Bladder microvascular endothelial cell (primary cell): Measurements from ENCODE around the gene SNN. TPM values are rescaled to one million over a fixed set of nuclear protein-coding genes. Genes with fewer than 3 reads are reported as not detected.

Experiments used
- total RNA-seq: library from RNA; depleted of rRNA; stranded (reverse); fragments of >200 nt; gene quantifications from 2 replicates; pipeline ENCODE4 v1.2.3, GENCODE V29; 2014

SNN gene
- 29.6 and 50.0 TPM in 2 replicates for total RNA-seq

DNA sequence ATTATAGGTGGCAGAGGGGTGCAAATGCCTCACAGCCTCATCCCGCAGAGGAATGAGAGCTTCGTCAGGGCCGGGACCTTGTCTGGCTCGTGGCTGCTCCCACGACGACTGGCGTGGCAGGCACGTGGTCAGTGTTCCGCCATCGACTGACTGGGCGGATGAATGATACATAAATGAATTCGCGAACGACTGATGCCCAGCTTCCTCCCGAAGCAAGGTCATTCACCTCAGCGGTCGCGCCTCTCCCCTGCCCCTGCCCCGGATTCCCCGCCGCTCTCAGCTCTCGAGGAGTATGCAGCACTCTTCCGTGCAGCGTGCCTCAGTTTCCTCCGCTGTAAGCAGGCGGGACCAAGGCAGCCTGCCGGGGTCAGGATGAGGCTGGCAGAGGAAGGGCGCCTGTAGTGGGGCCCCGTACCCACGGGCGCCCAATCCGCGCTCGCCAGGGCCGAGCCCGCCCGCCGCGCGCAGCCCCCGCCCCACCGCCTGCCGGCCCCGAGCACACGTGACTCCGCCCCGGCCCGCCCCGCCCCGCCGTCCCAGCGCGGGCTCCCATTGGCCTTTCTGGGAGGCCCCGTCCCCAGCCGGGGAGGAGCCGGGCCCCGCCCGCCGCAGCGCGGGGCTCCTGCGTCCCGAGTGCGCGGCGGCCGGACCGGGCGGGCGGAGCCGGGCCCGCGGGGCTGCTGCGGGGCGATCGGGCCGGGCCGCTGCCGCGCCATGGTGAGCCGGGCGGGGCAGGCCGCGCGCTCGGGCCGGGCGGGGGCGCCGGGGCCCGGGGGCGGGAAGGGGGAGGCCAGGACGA is at the start of gene SNN:
Gene SNN, plus strand, starts transcription at position 632 of the 799 bp plus-strand sequence. CDS start 7,605 bp downstream, outside the sequence.

Other genes with a start within 250 kb of the SNN start
- 0.81 and 3.1 TPM in 2 replicates for gene LITAF, start 81.5 kb upstream of the SNN start, total RNA-seq
- 25.1 and 34.6 TPM in 2 replicates for gene TXNDC11, start 74.4 kb downstream of the SNN start, total RNA-seq
- 26.4 and 101 TPM in 2 replicates for gene ZC3H7A, start 128.8 kb downstream of the SNN start, total RNA-seq
- 28.5 and 51.0 TPM in 2 replicates for gene RSL1D1, start 183.1 kb downstream of the SNN start, total RNA-seq
- 35.8 and 87.2 TPM in 2 replicates for gene GSPT1, start 247.5 kb downstream of the SNN start, total RNA-seq